ENCODE results near the gene F9.

Gene F9

GRCh38 chrX:139581068-139581467 is 50.5 kb downstream of the F9 start:
- POLR2A ChIA-PET = no interaction called here
- CTCF ChIA-PET = interaction anchor here (1.5 kb wide), 1 partner anchor 23 kb away, joined by 3 read pairs; no protein-coding TSS in a partner anchor
- TF ChIP-seq CTCF (IDR thresholded peaks at IDR 0.05; ENCODE audit: control extremely low read depth, extremely low read depth, low read depth, missing control alignments) = no peak
- DNase-seq (ENCODE audit: extremely low spot score) = no peak

DNA sequence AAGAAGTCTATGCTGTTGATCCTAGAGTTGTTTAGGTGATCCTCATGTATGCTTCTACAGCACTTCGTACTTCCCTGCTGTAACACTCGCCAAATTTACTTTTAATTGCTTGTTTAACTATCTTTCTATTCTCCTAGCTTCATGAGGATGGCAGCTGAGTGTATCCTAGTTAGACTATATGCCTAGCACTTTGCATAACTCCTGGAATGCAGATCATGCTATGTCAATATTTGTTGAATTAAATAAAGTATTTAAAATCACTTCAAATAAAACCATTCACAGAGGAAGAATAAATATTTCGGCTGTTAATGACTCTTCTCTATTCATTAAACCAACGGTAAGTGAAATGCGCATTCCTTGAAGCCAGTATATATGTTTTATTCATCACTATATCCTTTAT is 55.1 kb downstream of the F9 start:
- TF ChIP-seq CTCF (IDR thresholded peaks at IDR 0.05; ENCODE audit: control extremely low read depth, extremely low read depth, low read depth, missing control alignments) = no peak
- POLR2A ChIA-PET = no interaction called here
- CTCF ChIA-PET = no interaction called here

DNA sequence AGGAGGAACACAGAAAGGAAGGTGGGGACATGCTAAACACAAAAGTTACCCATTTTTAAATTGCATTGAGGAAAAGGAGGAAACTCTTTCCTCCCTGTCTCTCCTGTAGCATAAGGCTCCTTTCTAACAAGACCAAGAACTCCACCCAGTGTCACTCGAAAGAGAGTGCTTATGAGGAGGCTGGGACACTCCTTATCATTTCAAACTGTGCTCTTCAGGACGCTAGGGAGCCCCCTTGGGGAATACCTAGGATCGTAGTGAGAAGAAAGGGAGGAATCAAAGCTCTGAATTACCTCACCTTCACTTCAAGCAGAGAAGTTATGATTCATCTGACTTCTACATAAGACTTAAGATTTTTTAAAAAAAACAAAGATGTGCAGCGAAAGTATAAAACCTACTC is 65.5 kb downstream of the F9 start:
- ChIA-PET POLR2A (no interaction called here), CTCF (no interaction called here)
- DNase-seq (ENCODE audit: extremely low spot score) = no peak
- TF ChIP-seq CTCF (IDR thresholded peaks at IDR 0.05; ENCODE audit: control extremely low read depth, extremely low read depth, low read depth, missing control alignments) = no peak

More for the DNA sequence above, 55.1 kb downstream of the F9 start:
- no peak for DNase-seq (ENCODE audit: extremely low spot score)

- POLR2A ChIA-PET = no interaction called here
These were observed 69.6 kb downstream of the F9 start for GRCh38 chrX:139600105-139600504.

More at GRCh38 chrX:139600105-139600504, 69.6 kb downstream of the F9 start:
- no peak for TF ChIP-seq CTCF (IDR thresholded peaks at IDR 0.05; ENCODE audit: control extremely low read depth, extremely low read depth, low read depth, missing control alignments)
- CTCF ChIA-PET = no interaction called here
- no peak for DNase-seq (ENCODE audit: extremely low spot score)
